ENCODE results near the gene DNAJC22.
A peak's percentile ranks its signal among the peaks of the same experiment; 100 is the strongest.
"Not testable (repeated sequence)": the region's sequence is repeated elsewhere in the genome, so short reads cannot be mapped to it uniquely, and the experiment has no call there.

The DNAJC22 gene

DNA sequence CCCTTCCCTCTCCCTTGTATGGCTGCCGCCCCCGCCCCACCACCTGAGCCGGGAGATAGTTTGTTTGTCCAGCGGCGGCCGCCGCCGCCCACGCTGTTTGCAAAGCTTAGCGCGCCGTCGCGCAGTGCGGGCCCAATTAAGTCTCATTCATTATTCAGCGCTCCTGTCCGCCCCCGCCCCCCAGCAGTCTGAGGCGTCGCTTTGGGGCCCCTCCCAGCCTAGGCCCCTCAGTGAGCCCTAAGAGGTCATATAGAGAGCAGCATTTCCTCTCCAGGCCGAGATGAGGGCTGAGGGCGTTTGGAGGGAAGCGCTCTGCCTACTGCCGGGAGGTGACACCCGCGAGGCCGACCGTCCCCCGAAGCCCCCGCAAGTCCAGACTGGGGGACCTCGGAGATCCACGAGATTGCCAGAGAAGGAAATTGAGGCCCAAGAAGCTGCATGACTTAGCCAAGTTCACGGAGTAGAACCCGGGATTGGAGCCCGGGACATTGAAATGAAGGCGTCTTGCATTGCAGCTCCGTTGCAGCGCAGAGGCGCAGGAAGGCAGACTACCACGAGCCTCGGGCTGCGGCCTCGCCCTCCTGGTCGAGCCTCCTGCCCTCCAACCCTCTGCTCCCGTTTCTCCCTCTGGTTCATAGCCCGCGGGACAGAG, at the start of gene DNAJC22:
Gene DNAJC22 (plus strand): TSS at position 230 of the 652 bp plus-strand sequence. CDS start 1,985 bp downstream, outside the sequence.
- DNase-seq, result peak; percentile 59

DNA sequence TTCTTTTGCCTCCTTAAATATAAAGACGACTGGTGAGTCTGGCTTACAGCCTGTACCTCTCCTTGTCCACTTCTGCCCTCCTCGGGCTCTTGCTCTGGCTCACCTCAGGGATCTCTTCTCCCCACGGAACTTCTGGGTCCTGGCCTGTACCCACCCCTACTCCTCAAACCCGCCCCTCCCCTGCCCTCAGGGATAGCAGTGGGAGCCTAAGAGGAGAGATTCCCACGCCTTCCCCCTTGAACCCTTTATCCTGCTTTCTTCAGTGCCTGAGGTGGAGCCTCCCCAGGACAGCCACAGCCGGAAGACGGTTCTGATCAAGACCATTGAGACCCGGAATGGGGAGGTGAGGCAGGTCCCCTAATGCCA, 49.0 kb upstream of the DNAJC22 start:
- no peak for DNase-seq

DNA sequence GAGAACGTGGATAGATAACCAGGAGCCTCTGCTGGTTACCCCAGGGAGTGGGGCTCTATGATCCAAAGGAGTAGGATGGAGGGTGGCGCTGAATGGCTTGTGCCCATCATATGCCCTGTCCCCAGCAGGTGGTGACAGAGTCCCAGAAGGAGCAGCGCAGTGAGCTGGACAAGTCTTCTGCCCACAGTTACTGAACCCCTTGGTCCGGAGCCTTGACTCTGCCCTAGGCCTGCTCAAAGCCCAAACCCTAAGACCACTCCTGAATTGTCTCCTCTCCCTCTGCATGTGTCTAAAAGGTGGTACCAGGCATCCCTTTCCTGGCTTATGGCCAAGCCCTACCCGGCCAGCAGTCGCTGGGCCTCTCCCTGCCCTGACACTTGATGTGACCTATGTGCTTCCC, 48.5 kb upstream of the DNAJC22 start:
- no peak for DNase-seq

DNA sequence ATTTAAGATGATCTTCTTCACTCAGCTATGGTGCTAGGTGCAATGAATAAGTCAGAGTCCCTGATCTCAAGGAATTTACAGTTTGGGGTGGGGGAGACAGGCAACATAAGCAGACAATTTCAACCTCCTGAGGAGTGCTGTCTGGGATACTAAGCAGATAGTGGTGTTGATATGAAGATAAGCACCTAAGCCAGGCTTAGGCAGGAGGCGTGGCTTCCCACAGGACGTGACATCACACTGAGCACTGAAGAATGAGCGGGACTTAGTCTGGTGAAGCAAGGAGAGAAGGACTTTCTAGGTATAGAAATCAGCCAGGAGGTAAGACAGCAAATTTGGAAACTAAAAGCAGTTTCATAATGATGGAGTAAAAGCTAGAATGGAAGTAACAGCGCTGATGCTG, 44.9 kb upstream of the DNAJC22 start:
- DNase-seq, result peak; percentile 66

DNA sequence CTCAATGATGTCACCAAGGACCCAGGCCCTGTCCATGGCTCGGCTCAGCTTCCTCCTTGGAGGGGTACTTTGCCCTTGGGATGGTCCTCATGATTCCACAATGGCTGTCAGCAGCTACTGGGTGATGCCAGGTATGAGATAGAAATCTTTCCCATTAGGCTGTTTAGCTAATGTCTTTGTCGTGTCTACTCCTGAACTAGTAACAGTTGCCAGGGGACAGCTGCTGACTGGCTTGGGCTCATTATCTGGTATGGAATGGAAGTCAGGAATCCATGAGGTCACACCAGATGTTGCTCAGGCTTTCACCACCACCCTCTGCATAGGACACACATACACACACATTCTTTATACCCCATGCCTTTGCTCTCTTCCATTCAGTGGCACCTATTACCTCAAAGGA, 42.5 kb upstream of the DNAJC22 start:
- peak; percentile 45 for DNase-seq

DNA sequence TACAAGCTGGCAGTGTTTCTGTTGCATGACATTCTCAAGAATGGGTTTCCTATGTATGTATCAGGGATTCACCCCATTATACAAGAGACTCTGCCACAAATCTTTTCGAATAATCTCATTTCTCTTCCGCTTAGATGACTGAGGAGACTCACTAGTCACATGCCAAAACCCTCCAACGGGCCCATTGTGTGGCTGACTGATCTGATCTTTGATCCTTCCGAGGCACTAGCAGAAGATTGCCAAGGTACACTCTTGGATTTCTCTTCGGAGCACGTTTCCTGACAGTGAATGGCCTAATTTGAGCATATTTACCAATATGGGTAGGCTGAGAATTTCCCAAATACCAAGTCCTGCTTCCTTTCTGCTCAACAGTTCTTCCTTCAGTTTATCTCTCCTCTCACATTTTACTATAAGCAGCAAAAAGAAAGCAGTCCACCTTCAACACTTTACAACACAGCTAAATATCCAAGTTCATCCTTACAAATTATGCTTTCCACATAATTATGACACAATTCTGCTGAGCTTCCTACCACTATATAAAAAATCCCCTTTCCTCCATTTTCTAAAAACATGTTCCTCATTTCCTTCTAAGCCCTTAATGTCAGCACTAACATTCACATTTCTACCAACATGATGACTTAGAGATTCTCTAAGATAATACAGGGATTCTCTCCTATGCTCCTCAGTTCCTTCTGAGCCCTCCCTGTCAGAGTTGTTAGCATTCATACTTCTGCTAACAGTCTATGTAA, 40.8 kb upstream of the DNAJC22 start:
- no peak for DNase-seq

DNA sequence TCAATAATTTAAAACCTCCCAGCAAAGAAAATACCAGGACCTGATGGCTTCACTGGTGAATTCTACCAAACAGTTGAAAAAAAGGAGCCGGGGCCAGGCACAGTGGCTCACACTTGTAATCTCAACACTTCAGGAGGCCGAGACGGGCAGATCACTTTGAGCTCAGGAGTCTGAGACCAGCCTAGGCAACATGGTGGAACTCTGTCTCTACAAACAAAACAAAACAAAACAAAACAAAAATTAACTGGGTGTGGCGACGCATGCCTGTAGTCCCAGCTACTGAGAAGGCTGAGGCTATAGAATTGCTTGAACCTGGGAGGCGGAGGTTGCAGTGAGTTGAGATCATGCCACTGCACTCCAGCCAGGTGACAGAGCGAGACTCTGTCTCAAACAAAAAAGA, 37.3 kb upstream of the DNAJC22 start:
- DNase-seq, result no peak

DNA sequence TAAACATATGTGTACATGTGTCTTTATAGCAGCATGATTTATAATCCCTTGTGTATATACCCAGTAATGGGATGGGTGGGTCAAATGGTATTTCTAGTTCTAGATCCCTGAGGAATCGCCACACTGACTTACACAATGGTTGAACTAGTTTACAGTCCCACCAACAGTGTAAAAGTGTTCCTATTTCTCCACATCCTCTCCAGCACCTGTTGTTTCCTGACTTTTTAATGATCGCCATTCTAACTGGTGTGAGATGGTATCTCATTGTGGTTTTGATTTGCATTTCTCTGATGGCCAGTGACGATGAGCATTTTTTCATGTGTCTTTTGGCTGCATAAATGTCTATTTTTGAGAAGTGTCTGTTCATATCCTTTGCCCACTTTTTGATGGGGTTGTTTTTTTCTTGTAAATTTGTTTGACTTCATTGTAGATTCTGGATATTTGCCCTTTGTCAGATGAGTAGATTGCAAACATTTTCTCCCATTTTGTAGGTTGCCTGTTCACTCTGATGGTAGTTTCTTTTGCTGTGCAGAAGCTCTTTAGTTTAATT, 36.2 kb upstream of the DNAJC22 start:
- DNase-seq, result not testable (repeated sequence)

DNA sequence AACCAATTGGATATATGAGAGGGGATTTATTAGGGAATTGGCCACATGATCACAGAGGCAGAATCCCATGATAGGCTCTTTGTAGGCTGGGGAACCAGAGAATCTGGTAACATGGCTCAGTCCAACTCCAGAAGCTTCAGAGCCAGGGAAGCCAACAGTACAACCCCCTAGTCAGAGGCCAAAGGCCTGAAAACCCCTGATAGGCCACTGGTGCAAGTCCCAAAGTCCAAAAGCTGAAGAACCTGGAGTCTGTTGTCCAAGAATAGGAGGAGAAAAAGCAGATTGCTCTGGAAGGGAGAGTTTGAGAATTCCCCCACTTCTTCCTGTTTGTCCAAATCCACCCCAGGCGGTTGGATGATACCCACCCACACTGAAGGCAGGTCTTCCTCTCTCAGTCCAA, 31.9 kb upstream of the DNAJC22 start:
- no peak for DNase-seq

DNA sequence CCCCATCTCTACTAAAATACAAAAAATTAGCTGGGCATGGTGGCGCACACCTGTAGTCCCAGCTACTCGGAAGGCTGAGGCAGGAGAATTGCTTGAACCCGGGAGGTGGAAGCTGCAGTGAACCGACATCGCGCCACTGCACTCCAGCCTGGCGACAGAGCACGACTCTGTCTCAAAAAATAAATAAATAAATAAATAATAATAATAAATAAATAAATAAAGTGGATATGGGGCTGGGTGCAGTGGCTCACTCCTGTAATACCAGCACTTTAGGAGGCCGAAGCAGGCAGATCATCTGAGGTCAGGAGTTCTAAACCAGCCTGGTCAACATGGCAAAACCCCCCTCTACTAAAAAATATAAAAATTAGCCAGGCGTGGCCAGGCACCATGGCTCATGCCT, 29.6 kb upstream of the DNAJC22 start:
- not testable (repeated sequence) for DNase-seq

DNA sequence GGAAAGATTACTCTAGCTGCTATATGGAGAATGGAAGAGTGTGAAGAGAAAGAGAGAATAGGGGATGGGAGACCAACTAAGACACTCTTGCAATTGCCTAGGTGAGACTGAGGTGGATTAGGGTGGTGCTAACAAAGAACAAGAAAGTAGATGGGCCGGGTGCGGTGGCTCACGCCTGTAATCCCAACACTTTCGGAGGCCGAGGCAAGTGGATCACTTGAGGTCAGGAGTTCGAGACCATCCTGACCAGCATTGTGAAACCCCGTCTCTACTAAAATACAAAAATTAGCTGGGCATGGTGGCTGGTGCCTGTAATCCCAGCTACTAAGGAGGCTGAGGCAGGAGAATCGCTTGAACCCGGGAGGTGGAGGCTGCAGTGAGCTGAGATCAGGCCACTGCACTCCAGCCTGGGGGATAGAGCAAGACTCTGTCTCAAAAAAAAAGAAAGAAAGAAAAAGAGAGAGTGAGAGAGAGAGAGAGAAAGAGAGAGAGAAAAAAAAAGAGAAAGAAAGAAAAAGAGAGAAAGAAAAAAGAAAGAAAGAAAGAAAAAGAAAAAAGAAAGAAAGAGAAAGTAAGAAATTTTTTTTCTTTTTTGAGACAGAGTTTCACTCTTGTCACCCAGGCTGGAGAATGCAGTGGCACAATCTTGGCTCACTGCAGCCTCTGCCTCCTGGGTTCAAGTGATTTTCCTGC, 26.1 kb upstream of the DNAJC22 start:
- not testable (repeated sequence) for DNase-seq

DNA sequence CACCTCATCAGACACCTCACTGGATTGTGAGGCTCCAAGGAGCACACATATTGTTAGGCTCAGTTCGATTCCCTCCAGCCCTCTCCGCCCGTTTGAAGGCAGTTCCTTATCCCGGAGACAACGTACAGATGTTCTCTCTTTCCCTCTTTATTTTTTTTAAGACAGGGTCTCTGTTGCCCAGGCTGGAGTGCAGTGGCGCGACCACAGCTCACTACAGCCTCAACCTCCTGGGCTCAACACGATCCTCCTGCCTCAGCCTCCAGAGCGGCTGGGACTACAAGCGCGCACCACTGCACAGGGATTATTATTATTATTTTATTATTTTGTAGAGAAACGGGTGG, 24.4 kb upstream of the DNAJC22 start:
- no peak for DNase-seq

DNA sequence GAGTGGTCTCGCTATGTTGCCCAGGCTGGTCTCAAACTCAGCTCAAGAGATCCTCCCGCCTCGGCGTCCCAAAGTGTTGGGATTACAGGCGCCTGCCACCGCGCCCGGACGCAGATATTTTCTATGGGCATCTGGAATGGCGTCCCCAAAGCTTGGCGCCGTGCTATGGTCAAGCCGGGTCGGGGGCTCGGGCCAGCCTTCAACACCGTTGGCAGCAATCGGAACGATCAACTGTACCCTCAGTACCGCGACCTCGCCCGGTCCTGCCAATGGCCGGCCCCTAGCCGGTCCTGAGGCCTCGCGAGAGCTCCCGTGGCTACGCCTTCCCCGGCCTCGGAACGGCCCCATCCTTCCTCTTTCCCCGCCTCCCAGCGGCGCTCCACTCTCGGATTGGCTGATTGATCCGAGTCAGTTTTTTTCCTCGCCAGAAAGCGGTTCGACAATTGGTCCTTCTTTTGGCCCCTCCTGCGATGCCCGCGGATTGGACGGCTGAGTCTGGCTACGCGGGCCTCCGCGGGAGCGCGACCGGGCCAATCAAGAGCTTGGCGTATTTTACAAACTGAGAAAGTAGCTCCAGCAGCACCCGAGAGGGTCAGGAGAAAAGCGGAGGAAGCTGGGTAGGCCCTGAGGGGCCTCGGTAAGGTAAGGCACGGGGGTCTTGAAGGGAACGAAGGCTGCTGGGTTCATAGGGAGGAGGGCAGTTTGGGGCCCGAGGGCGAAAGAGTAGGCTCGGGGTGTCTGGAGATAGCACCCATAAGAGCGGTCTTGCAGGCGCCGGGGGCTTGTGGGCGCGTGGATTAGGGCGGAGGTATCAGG, 23.8 kb upstream of the DNAJC22 start, which contains the start of gene TROAP:
Gene TROAP (plus strand): TSS at position 548 of the 816 bp plus-strand sequence. CDS start 354 bp downstream, outside the sequence.
- DNase-seq, result peak; percentile 100

DNA sequence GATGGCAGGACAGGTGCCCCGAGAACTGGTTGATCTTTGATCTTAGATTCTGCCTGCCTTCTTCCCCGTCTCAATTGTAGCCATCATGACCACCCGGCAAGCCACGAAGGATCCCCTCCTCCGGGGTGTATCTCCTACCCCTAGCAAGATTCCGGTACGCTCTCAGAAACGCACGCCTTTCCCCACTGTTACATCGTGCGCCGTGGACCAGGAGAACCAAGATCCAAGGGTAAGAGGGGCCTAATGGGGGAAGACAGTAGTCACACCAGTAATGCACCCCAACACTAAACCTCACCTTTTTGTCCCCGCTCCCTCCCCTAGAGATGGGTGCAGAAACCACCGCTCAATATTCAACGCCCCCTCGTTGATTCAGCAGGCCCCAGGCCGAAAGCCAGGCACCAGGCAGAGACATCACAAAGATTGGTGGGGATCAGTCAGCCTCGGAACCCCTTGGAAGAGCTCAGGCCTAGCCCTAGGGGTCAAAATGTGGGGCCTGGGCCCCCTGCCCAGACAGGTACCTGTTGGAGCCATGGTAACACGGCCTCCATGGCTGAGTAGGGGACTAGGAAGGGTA, 23.1 kb upstream of the DNAJC22 start:
- no peak for DNase-seq

DNA sequence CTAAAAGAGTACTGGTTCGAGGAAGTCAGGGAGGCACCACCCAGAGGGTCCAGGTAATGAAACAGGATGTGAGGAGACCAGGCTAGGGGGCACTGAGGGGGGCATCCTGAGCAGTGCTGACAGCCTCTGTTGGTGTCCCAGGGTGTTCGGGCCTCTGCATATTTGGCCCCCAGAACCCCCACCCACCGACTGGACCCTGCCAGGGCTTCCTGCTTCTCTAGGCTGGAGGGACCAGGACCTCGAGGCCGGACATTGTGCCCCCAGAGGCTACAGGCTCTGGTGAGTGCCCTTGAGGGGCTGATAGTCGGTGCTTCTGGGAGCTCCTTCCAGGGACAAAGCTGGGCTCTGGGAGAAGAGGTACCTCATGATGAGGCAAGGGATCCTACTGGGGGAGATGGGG, 21.1 kb upstream of the DNAJC22 start:
- DNase-seq, result no peak

DNA sequence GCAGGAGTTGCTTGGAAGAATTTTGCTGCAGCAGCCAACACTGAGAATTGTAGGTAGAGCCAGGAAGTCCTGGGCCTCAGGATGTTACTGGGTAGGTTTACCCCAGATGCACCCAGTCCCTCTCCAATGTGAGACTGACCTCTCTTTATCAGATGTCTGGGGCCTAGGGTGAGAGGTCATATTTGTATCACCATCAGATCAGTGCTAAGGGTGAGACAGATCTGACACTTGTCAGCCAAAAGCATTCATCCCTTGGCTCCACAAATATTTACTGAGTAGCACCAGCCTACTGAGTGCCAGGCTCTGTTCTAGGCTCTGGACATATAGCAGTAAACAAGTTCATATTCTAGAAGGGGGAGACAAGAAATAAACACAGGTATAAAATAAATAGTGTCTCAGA, 19.3 kb upstream of the DNAJC22 start:
- no peak for DNase-seq

DNA sequence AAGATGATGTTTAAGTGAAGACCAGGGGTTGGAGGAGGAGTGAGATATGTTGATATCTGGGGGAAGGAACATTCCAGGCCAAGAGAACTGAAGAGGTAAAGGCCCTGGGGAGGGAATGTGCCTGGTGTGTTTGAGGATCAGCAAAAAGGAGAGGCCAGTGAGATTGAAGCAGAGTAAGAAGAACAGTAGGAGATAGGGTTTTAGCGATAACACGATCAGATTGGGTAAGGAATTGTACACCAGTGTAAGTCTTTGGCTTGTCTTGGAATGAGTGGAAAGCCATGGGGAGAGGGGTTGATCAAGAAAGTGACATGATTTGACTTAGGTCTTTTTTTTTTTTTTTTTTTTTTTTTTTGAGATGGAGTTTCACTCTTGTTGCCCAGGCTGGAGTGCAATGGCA, 18.8 kb upstream of the DNAJC22 start:
- DNase-seq, result no peak

DNA sequence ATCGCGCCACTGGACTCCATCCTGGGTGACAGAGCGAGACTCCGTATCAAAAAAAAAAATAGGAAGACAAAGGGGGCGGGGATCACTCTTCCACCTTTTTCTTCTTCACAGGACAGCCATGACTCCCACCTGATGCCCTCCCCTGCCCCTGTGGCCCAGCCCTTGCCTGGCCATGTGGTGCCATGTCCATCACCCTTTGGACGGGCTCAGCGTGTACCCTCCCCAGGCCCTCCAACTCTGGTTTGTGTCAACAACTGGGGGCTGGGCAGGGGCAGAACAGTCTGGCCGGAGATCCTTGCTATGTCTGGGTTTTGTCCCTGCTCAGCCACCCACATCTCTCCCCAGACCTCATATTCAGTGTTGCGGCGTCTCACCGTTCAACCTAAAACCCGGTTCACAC, 17.9 kb upstream of the DNAJC22 start:
- DNase-seq, result no peak

DNA sequence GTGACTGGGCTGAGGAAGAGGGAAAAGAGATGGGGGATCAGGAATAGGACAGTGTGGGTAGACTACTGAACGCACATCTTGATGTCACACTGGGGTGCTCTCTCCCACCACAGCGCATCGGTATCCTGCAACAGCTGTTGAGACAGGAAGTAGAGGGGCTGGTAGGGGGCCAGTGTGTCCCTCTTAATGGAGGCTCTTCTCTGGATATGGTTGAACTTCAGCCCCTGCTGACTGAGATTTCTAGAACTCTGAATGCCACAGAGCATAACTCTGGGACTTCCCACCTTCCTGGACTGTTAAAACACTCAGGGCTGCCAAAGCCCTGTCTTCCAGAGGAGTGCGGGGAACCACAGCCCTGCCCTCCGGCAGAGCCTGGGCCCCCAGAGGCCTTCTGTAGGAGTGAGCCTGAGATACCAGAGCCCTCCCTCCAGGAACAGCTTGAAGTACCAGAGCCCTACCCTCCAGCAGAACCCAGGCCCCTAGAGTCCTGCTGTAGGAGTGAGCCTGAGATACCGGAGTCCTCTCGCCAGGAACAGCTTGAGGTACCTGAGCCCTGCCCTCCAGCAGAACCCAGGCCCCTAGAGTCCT, 16.6 kb upstream of the DNAJC22 start:
- DNase-seq, result no peak

DNA sequence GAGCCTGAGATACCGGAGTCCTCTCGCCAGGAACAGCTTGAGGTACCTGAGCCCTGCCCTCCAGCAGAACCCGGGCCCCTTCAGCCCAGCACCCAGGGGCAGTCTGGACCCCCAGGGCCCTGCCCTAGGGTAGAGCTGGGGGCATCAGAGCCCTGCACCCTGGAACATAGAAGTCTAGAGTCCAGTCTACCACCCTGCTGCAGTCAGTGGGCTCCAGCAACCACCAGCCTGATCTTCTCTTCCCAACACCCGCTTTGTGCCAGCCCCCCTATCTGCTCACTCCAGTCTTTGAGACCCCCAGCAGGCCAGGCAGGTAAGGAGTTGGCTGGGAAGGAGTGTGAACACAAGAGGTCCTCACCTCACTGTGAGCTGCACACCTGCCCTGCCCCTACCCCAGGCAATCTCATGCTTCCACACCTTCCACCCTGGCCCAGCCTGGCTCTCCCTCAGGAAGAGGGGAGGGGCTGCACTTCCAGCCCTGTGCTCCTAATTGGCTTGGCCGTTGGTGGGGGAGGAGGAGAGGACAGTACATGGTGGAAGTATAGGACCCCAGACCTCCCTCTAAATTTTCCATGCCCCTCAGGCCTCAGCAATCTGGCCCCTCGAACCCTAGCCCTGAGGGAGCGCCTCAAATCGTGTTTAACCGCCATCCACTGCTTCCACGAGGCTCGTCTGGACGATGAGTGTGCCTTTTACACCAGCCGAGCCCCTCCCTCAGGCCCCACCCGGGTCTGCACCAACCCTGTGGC, 15.9 kb upstream of the DNAJC22 start:
- peak; percentile 30 for DNase-seq

Data from NCI-H82 (cell line).